Mucosa of descending colon (tissue), 3 donors: ENCODE data around the gene XRCC2. TPM values are rescaled to one million over a fixed set of nuclear protein-coding genes. Genes with fewer than 3 reads are reported as not detected.

Source experiments
- ATAC-seq: fragments of 200-7000 bp; cut with Tn5 transposase; one replicate; pipeline ENCODE4 v1.9.1; 2020; ENCODE audit warnings: mild to moderate bottlenecking, moderate library complexity
- DNase-seq, 3 donors: peaks; one replicate each; pipeline ENCODE4 v3.0.0-alpha.2; 2020
- H3K36me3 ChIP-seq: fragments of 200-600 bp; one replicate; pipeline ENCODE4 v1.8.0; 2021; ENCODE audit warnings: low read depth, mild to moderate bottlenecking
- H3K4me1 ChIP-seq: fragments of 200-600 bp; one replicate; pipeline ENCODE4 v1.8.0; 2021; ENCODE audit warnings: low read depth, mild to moderate bottlenecking
- H3K4me3 ChIP-seq: fragments of 200-600 bp; one replicate; pipeline ENCODE4 v1.8.0; 2021; ENCODE audit warnings: mild to moderate bottlenecking
- H3K9me3 ChIP-seq: fragments of 200-600 bp; one replicate; pipeline ENCODE4 v1.8.0; 2021; ENCODE audit warnings: mild to moderate bottlenecking
- intact Hi-C, 2 donors: fragments of 100-400 bp; cut with DNase I in 1 of 2; cut with micrococcal nuclease in 1 of 2; formaldehyde crosslinking; loops; one replicate each; pipeline versions ENCODE4 v1.11.0 to v1.11.1; 2022; cut with DNase I, micrococcal nuclease
- total RNA-seq, 3 donors: library from RNA; stranded (reverse); fragmentation: NEBNext Ultra II Directional in 2 of 3; extraction: Animal tissue kit (Norgen Biotek cat#: 25700) in 2 of 3; gene quantifications; one replicate each; pipeline versions ENCODE4 v1.2.1 to v1.2.4, GENCODE V29; 2021 to 2023
- TF ChIP-seq, protein P1 (sequence below): fragments of 200-600 bp; IDR thresholded peaks from one replicate; pipeline ENCODE4 v1.8.0; 2022; ENCODE audit warnings: antibody characterized with exemption, mild to moderate bottlenecking
- donor health status: DM: no; HTN: no; CAD: no; lungs with moderate emphysema.
- donor health status: DM: no; HTN: no; CAD: no.
- donor health status: DM: no; HTN: yes; CAD: no.

The XRCC2 gene
- total RNA-seq, 3 donors from 2014 or later = 0.98 to 2.5 (median 1.0) TPM

DNA sequence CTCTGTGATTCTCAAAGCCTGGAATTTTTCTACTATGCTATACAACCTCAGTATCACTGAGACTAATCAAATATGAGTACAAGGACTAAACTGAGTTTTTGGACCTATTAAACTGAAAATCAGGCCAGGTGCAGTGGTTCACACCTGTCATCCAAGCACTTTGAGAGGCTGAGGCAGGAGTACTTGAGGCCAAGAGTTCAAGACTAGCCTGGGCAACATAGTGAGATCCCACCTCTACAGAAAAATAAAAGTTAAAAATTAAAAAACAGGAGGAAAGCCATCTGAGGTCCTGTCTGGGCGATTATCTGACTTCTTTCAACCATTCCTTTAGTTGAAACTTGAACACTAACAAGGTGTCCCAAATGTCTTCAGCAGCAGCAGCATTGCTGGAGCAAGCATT is 7.0 kb downstream of the XRCC2 start:
- H3K4me3 ChIP-seq = no peak overlapping the region
- H3K4me1 ChIP-seq = no peaks in the 10 kb centered on the region
- H3K36me3 ChIP-seq = no peaks in the 10 kb centered on the region
- no peak for DNase-seq
- intact Hi-C loops = no loop called here
- ATAC-seq = no peak
- H3K9me3 ChIP-seq = no peaks in the 10 kb centered on the region
- TF ChIP-seq, protein P1, sequence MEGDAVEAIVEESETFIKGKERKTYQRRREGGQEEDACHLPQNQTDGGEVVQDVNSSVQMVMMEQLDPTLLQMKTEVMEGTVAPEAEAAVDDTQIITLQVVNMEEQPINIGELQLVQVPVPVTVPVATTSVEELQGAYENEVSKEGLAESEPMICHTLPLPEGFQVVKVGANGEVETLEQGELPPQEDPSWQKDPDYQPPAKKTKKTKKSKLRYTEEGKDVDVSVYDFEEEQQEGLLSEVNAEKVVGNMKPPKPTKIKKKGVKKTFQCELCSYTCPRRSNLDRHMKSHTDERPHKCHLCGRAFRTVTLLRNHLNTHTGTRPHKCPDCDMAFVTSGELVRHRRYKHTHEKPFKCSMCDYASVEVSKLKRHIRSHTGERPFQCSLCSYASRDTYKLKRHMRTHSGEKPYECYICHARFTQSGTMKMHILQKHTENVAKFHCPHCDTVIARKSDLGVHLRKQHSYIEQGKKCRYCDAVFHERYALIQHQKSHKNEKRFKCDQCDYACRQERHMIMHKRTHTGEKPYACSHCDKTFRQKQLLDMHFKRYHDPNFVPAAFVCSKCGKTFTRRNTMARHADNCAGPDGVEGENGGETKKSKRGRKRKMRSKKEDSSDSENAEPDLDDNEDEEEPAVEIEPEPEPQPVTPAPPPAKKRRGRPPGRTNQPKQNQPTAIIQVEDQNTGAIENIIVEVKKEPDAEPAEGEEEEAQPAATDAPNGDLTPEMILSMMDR = no peak

DNA sequence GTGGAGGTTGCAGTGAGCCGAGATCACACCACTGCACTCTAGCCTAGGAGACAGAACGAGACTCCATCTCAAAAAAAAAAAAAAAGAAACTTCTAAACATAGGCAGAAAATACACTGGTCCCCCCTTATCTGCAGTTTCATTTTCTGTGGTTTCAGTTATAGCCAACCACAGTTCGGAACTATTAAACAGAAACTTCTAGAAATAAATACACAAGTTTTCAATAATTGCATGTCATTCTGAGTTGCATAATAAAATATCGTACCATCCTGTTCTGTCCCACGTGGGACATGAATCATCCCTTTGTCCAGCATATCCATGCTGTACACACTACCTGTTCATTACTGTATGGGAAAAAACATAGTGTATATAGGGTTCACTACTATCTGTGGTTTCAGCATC is 8.0 kb downstream of the XRCC2 start:
- intact Hi-C loops = no loop called here
- H3K4me1 ChIP-seq = no peaks in the 10 kb centered on the region
- no peaks in the 10 kb centered on the region for H3K9me3 ChIP-seq
- no peaks in the 10 kb centered on the region for H3K36me3 ChIP-seq
- no peak overlapping the region for H3K4me3 ChIP-seq
- no peak for ATAC-seq
- TF ChIP-seq, protein P1 = no peak
- DNase-seq = no peak

DNA sequence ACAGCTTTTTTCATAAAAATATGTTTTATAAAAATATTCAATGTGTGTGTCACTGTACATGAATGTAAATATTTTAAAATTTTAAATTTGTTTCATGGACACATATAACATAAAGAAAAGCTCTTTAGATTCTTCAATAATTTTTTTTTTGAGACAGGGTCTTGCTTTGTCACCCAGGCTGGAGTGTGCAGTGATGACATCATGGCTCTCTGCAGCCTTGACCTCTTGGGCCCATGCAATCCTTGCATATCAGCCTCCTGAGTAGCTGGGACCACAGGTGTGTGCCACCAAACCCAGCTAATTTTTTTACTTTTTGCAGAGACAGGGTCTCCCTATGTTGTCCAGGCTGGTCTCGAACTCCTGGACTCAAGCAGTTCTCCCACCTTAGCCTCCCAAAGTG is 9.9 kb downstream of the XRCC2 start:
- no peaks in the 10 kb centered on the region for H3K36me3 ChIP-seq
- intact Hi-C loops = no loop called here
- ATAC-seq (no peak), DNase-seq (no peak)
- TF ChIP-seq, protein P1 = no peak
- H3K4me1 ChIP-seq = no peaks in the 10 kb centered on the region
- H3K9me3 ChIP-seq = no peaks in the 10 kb centered on the region
- H3K4me3 ChIP-seq = no peak overlapping the region

DNA sequence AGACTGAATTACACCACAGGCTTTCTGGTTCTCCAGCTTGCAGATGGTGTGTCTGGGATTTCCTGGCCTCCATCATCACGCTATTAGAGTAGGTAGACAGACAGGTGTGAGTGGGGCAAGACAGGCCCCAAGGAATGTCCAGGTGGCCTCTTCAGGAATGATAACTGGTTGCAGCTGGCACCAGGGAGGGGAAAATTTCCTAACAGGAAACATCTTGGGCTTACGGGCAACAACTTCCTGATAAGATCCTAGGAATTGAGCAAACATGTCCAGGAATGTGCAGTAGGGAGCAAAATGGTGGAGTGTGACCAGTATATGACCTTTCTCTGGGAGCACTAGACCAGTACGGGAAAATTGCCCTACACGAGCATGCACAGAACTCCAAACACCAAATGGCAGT is 11.3 kb downstream of the XRCC2 start:
- H3K9me3 ChIP-seq = no peaks in the 10 kb centered on the region

DNA sequence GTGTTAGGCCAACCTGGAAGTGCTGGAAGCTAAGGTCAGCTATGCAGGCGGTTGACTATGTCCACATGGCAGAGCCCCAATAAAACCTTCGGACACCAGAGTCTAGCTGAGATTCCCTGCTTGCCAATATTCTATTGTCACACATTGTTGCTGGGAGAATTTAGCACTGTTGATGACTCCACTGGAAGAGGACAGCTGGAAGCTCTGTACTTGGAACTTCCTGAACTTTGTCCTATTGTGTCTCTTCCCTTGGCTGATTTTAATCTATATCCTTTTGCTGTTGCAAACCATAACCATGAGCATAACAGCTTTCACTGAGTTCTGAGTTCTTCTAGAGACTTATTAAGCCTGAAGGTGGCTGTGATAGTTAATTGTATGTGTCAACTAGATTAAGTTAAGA is 12.0 kb downstream of the XRCC2 start:
- ATAC-seq (no peak), DNase-seq (no peak)
- intact Hi-C loops = no loop called here

More for the DNA sequence above, 11.3 kb downstream of the XRCC2 start:
- intact Hi-C loops = no loop called here
- no peaks in the 10 kb centered on the region for H3K4me1 ChIP-seq
- TF ChIP-seq, protein P1 = no peak
- H3K4me3 ChIP-seq = no peak overlapping the region
- ATAC-seq (peak; percentile 43), DNase-seq (no peak)
- H3K36me3 ChIP-seq = no peaks in the 10 kb centered on the region

More for the DNA sequence above, 12.0 kb downstream of the XRCC2 start:
- Histone ChIP-seq H3K4me1 (no peaks in the 10 kb centered on the region), H3K9me3 (no peaks in the 10 kb centered on the region), H3K36me3 (no peaks in the 10 kb centered on the region), H3K4me3 (no peak overlapping the region)
- TF ChIP-seq, protein P1 = no peak
